Activated T-cell treated with anti-CD3 and anti-CD28 coated beads, Interleukin-2, amount 50 U/mL, for 48 hours (primary cell): ENCODE results near the gene MAGI1.

Source experiments
- DNase-seq, 2 experiments: peaks; one replicate each; pipeline ENCODE4 v3.0.0-alpha.2; 2020

MAGI1 gene

GRCh38 chr3:65830948-65831732, 207.6 kb downstream of the MAGI1 start:
- DNase-seq, result no peak

- no peak for DNase-seq
Measured at GRCh38 chr3:65829228-65829627, 209.5 kb downstream of the MAGI1 start.

GRCh38 chr3:65828706-65829105, 210.0 kb downstream of the MAGI1 start:
- no peak for DNase-seq

GRCh38 chr3:65827076-65827475, 211.6 kb downstream of the MAGI1 start:
- no peak for DNase-seq

- no peak for DNase-seq
Measured at GRCh38 chr3:65824166-65824565, 214.6 kb downstream of the MAGI1 start.

- DNase-seq, result no peak
Measured at GRCh38 chr3:65820600-65820999, 218.1 kb downstream of the MAGI1 start.

GRCh38 chr3:65819896-65820295, 218.8 kb downstream of the MAGI1 start:
- no peak for DNase-seq

GRCh38 chr3:65817553-65818126, 221.1 kb downstream of the MAGI1 start:
- DNase-seq, result no peak

- DNase-seq, result no peak
Measured at GRCh38 chr3:65816208-65816607, 222.5 kb downstream of the MAGI1 start.

- no peak for DNase-seq
Measured at GRCh38 chr3:65814845-65815578, 223.7 kb downstream of the MAGI1 start.

GRCh38 chr3:65811892-65812291, 226.8 kb downstream of the MAGI1 start:
- no peak for DNase-seq

- DNase-seq, result no peak
Measured at GRCh38 chr3:65811086-65811761, 227.5 kb downstream of the MAGI1 start.

- no peak for DNase-seq
Measured at GRCh38 chr3:65810302-65810701, 228.4 kb downstream of the MAGI1 start.

GRCh38 chr3:65809641-65810150, 229.0 kb downstream of the MAGI1 start:
- no peak for DNase-seq

GRCh38 chr3:65808824-65809223, 229.9 kb downstream of the MAGI1 start:
- DNase-seq, result no peak

- DNase-seq, result no peak
Measured at GRCh38 chr3:65808407-65808806, 230.3 kb downstream of the MAGI1 start.

GRCh38 chr3:65807225-65807624, 231.5 kb downstream of the MAGI1 start:
- DNase-seq, result no peak

GRCh38 chr3:65806600-65806999, 232.1 kb downstream of the MAGI1 start:
- DNase-seq, result no peak

- no peak for DNase-seq
Measured at GRCh38 chr3:65796676-65797075, 242.0 kb downstream of the MAGI1 start.

GRCh38 chr3:65795166-65795565, 243.6 kb downstream of the MAGI1 start:
- DNase-seq, result no peak

GRCh38 chr3:65793495-65794200, 245.1 kb downstream of the MAGI1 start:
- no peak for DNase-seq

GRCh38 chr3:65788461-65788860, 250.3 kb downstream of the MAGI1 start:
- DNase-seq, result no peak

- DNase-seq, result no peak
Measured at GRCh38 chr3:65787827-65788226, 250.9 kb downstream of the MAGI1 start.
